ENCODE data around the gene ZCRB1.

The ZCRB1 gene

DNA sequence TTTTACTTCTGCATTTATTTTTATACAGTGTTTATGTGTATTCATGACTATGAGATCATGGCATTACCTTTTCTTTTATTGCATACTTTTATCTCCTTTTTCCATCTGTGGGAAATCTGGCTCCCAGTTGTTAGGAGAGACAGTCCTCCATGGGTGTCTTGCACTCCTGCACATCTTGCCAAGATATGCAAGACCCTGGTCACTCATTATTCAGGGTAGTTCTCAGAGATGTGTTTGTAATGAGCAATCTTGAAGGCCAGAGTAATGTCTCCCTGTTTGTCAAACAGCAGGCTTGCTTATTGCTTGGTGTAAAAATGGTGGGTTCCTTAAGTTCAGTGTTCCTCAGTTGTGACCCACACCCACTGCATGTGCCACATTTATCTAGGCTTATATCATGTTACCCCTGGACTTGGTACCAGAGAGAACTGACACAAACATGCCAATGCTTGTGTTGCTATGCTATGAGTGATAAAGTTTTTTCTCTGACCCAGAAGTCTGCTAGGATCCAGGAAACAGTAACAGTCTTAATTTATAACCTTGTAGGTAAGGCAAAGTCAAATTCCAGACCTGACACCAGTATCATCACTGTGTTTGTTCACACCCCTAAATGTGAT, 36.9 kb upstream of the ZCRB1 start:
- H3K79me2 ChIP-seq (ENCODE audit: low read length) = peaks cover 28% of the 10 kb centered on the region
- H2AFZ ChIP-seq (ENCODE audit: low read length) = no peak overlapping the region
- no peak overlapping the region for H3K27ac ChIP-seq (ENCODE audit: low read length)
- no peaks in the 10 kb centered on the region for H3K27me3 ChIP-seq (replicated peaks; ENCODE audit: insufficient read depth, low read length)
- H3K9ac ChIP-seq (ENCODE audit: low read length) = no peak overlapping the region
- H3K36me3 ChIP-seq (replicated peaks; ENCODE audit: insufficient read depth, low read length) = no peaks in the 10 kb centered on the region
- H3K9me3 ChIP-seq (replicated peaks; ENCODE audit: insufficient read depth, low read length) = no peaks in the 10 kb centered on the region
- DNase-seq = no peak
- H3K9me2 ChIP-seq (replicated peaks; ENCODE audit: insufficient read depth, low read length) = no peaks in the 10 kb centered on the region
- H3K4me1 ChIP-seq (ENCODE audit: low read length) = peaks cover 32% of the 10 kb centered on the region
- H3K4me2 ChIP-seq (ENCODE audit: low read depth, low read length) = no peak overlapping the region
- TF ChIP-seq, protein P1, sequence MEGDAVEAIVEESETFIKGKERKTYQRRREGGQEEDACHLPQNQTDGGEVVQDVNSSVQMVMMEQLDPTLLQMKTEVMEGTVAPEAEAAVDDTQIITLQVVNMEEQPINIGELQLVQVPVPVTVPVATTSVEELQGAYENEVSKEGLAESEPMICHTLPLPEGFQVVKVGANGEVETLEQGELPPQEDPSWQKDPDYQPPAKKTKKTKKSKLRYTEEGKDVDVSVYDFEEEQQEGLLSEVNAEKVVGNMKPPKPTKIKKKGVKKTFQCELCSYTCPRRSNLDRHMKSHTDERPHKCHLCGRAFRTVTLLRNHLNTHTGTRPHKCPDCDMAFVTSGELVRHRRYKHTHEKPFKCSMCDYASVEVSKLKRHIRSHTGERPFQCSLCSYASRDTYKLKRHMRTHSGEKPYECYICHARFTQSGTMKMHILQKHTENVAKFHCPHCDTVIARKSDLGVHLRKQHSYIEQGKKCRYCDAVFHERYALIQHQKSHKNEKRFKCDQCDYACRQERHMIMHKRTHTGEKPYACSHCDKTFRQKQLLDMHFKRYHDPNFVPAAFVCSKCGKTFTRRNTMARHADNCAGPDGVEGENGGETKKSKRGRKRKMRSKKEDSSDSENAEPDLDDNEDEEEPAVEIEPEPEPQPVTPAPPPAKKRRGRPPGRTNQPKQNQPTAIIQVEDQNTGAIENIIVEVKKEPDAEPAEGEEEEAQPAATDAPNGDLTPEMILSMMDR (IDR thresholded peaks at IDR 0.05; ENCODE audit: low read length) = no peak
- TF ChIP-seq EZH2 (optimal IDR thresholded peaks at IDR 0.05; ENCODE audit: low read depth, low read length) = no peak
- no peak for TF ChIP-seq EZH2phosphoT487 (IDR thresholded peaks at IDR 0.05; ENCODE audit: low read length)
- H3K4me3 ChIP-seq (ENCODE audit: low read length) = no peak overlapping the region
- H4K20me1 ChIP-seq (ENCODE audit: insufficient read depth, low read length) = no peaks in the 10 kb centered on the region
- H3F3A ChIP-seq (ENCODE audit: insufficient read depth, low read length) = peaks cover 19% of the 10 kb centered on the region

DNA sequence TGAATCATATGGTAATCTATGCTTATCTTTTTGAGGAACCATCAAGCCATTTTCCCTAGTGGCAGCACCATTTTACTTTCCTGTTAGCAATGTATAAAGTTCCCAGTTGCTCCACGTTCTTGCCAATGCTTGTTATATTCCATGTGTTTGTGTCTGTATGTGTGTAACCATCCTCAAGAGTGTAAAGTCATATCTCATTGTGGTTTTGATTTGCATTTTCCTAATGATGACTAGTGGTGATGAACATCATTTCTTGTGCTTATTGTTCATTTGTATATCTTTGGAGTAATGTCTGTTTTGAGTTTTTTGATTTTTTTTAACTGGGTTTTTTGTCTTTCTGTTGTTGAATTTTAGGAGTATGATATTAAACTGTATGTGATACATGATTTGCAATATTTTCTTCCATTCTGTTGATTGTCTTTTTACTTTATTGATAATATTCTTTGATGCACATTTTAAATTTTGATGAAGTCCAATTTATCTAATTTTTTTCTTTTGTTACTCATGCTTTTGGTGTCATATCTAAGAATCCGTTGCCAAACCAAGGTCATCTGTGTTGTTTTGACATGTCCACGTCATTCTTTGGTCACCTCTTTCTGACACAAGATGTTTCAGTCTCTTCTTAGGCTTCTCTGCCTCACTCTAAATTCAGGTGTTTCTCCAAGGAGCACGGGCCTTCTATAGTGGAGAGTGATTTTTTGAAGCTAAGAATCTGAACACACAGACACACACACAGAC, 36.2 kb upstream of the ZCRB1 start:
- Histone ChIP-seq H3K9me2 (replicated peaks; ENCODE audit: insufficient read depth, low read length) (no peaks in the 10 kb centered on the region), H3K9ac (ENCODE audit: low read length) (no peak overlapping the region), H3K27ac (ENCODE audit: low read length) (peak overlapping the region; percentile 87; the same call in 1 of the 2 replicates), H3K9me3 (replicated peaks; ENCODE audit: insufficient read depth, low read length) (no peaks in the 10 kb centered on the region), H3K4me3 (ENCODE audit: low read length) (no peak overlapping the region), H3F3A (ENCODE audit: insufficient read depth, low read length) (peaks cover 19% of the 10 kb centered on the region), H3K4me1 (ENCODE audit: low read length) (peaks cover 32% of the 10 kb centered on the region), H4K20me1 (ENCODE audit: insufficient read depth, low read length) (no peaks in the 10 kb centered on the region), H3K79me2 (ENCODE audit: low read length) (peaks cover 32% of the 10 kb centered on the region), H3K36me3 (replicated peaks; ENCODE audit: insufficient read depth, low read length) (no peaks in the 10 kb centered on the region), H3K4me2 (ENCODE audit: low read depth, low read length) (no peak overlapping the region), H3K27me3 (replicated peaks; ENCODE audit: insufficient read depth, low read length) (no peaks in the 10 kb centered on the region), H2AFZ (ENCODE audit: low read length) (no peak overlapping the region)
- no peak for DNase-seq
- TF ChIP-seq, protein P1 (IDR thresholded peaks at IDR 0.05; ENCODE audit: low read length) = no peak
- TF ChIP-seq EZH2 (optimal IDR thresholded peaks at IDR 0.05; ENCODE audit: low read depth, low read length) (no peak), EZH2phosphoT487 (IDR thresholded peaks at IDR 0.05; ENCODE audit: low read length) (no peak)

DNA sequence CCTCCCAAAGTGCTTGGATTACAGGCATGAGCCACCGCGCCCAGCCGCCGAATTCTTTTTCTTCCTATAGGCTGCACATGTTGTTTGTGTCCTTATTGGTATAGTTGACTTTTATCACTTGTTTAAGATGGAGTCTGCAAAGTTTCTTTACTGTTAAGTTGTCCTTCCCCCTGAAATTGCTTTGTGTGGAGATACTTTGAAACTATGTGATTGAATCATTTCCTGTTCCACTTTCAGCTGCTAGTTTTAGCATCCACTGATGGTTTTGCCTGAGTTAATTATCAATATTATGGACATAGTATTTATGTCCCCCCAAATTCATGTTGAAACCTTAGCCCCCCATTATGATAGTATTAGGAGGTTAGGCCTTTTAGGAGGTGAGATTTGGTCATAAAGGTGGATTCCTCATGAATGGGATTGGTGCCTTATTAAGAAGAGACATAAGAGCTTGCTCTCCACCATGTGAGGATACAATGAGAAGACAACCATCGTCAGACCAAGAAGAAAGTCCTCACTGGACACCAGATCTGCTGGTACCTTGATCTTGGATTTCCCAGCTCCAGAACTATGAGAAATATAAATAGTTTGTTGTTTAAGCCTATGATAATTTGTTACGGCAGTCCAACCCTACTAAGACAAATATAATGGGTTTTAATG, 35.0 kb upstream of the ZCRB1 start:
- peaks cover 36% of the 10 kb centered on the region for H3K79me2 ChIP-seq (ENCODE audit: low read length)
- TF ChIP-seq, protein P1 (IDR thresholded peaks at IDR 0.05; ENCODE audit: low read length) = no peak
- TF ChIP-seq EZH2 (optimal IDR thresholded peaks at IDR 0.05; ENCODE audit: low read depth, low read length) (no peak), EZH2phosphoT487 (IDR thresholded peaks at IDR 0.05; ENCODE audit: low read length) (no peak)
- no peaks in the 10 kb centered on the region for H3K9me2 ChIP-seq (replicated peaks; ENCODE audit: insufficient read depth, low read length)
- H3K9me3 ChIP-seq (replicated peaks; ENCODE audit: insufficient read depth, low read length) = no peaks in the 10 kb centered on the region
- H4K20me1 ChIP-seq (ENCODE audit: insufficient read depth, low read length) = no peaks in the 10 kb centered on the region
- peaks cover 19% of the 10 kb centered on the region for H3F3A ChIP-seq (ENCODE audit: insufficient read depth, low read length)
- H3K4me3 ChIP-seq (ENCODE audit: low read length) = peak overlapping the region; percentile 33; the same call in 1 of the 2 replicates
- H3K4me2 ChIP-seq (ENCODE audit: low read depth, low read length) = peak overlapping the region; percentile 70
- H3K9ac ChIP-seq (ENCODE audit: low read length) = peak overlapping the region; percentile 52; the same call in 1 of the 2 replicates
- no peaks in the 10 kb centered on the region for H3K36me3 ChIP-seq (replicated peaks; ENCODE audit: insufficient read depth, low read length)
- DNase-seq = peak; percentile 69
- H2AFZ ChIP-seq (ENCODE audit: low read length) = peak overlapping the region; percentile 30; the same call in 1 of the 2 replicates
- peaks cover 32% of the 10 kb centered on the region for H3K4me1 ChIP-seq (ENCODE audit: low read length)
- H3K27ac ChIP-seq (ENCODE audit: low read length) = peak overlapping the region; percentile 87
- no peaks in the 10 kb centered on the region for H3K27me3 ChIP-seq (replicated peaks; ENCODE audit: insufficient read depth, low read length)
